Measurements from ENCODE around the gene GIMD1.

GRCh38 chr4:106370214-106370613 lies 1.6 kb upstream of the GIMD1 start:
- TF ChIP-seq CTCF (IDR thresholded peaks at IDR 0.05; ENCODE audit: low read depth, low read length, poor library complexity, severe bottlenecking) = no peak
- no peak for TF ChIP-seq EZH2phosphoT487 (IDR thresholded peaks at IDR 0.05; ENCODE audit: borderline replicate concordance, low read length)
